DOHH2 (cell line): ENCODE measurements around the gene NCAPD2.
"Not testable (repeated sequence)": the region's sequence is repeated elsewhere in the genome, so short reads cannot be mapped to it uniquely, and the experiment has no call there.

Experiments
- H3F3A ChIP-seq: fragments of 200-600 bp; sonication (generic), shearing (Covaris generic); 2 replicates; pipeline ENCODE4 v1.6.0; 2016; ENCODE audit warnings: antibody characterized with exemption, mild to moderate bottlenecking; ENCODE audit not compliant: control insufficient read depth, insufficient read depth
- H3K27ac ChIP-seq: fragments of 200-600 bp; sonication (generic); 2 replicates; pipeline ENCODE4 v1.5.1; 2014; ENCODE audit warnings: low read depth, mild to moderate bottlenecking, low read length, moderate library complexity
- H3K27me3 ChIP-seq: fragments of 200-600 bp; sonication (generic); 2 replicates; pipeline ENCODE4 v1.6.1; 2014; ENCODE audit warnings: mild to moderate bottlenecking, low read length, mixed read lengths; ENCODE audit not compliant: control insufficient read depth
- H3K36me3 ChIP-seq: fragments of 200-600 bp; sonication (generic); 2 replicates; pipeline ENCODE4 v1.6.1; 2014; ENCODE audit warnings: mild to moderate bottlenecking, low read length, moderate library complexity, mixed read lengths; ENCODE audit not compliant: control insufficient read depth
- H3K4me1 ChIP-seq: fragments of 200-600 bp; sonication (generic); 2 replicates; pipeline ENCODE4 v1.6.1; 2014; ENCODE audit warnings: mild to moderate bottlenecking, low read length, mixed read lengths; ENCODE audit not compliant: control insufficient read depth
- H3K4me2 ChIP-seq: fragments of 200-600 bp; sonication (generic); 2 replicates; pipeline ENCODE4 v1.6.0; 2014; ENCODE audit warnings: mild to moderate bottlenecking, low read length, moderate library complexity
- H3K4me3 ChIP-seq: fragments of 200-600 bp; sonication (generic); 2 replicates; pipeline ENCODE4 v1.5.1; 2014; ENCODE audit warnings: mild to moderate bottlenecking, low read length, mixed read lengths
- H3K79me2 ChIP-seq: fragments of 200-600 bp; sonication (generic); 2 replicates; pipeline ENCODE4 v1.6.1; 2014; ENCODE audit warnings: mild to moderate bottlenecking, low read length, mixed read lengths; ENCODE audit not compliant: control insufficient read depth
- H3K9me2 ChIP-seq: fragments of 200-600 bp; sonication (generic); replicated peaks from 2 replicates; pipeline ENCODE4 v1.6.1; 2014; ENCODE audit warnings: mild to moderate bottlenecking, low read length, mixed read lengths; ENCODE audit not compliant: control insufficient read depth
- H3K9me3 ChIP-seq: fragments of 200-600 bp; sonication (generic); 2 replicates; pipeline ENCODE4 v1.6.1; 2014; ENCODE audit warnings: antibody characterized with exemption, low read length, mixed read lengths; ENCODE audit not compliant: control insufficient read depth, insufficient read depth
- H4K20me1 ChIP-seq: fragments of 200-600 bp; sonication (generic); 2 replicates; pipeline ENCODE4 v1.6.0; 2014; ENCODE audit warnings: low read depth, mild to moderate bottlenecking, antibody characterized with exemption, low read length, moderate library complexity; ENCODE audit not compliant: control insufficient read depth, insufficient read depth
- CTCF ChIP-seq: fragments of 200-600 bp; sonication (generic); IDR thresholded peaks from one replicate; pipeline ENCODE4 v1.5.1; 2014; ENCODE audit warnings: antibody characterized with exemption, mild to moderate bottlenecking, low read depth, low read length; ENCODE audit not compliant: poor library complexity, severe bottlenecking
- EZH2phosphoT487 ChIP-seq: fragments of 200-600 bp; sonication (generic); IDR thresholded peaks from 2 replicates; pipeline ENCODE4 v1.6.1; 2017; ENCODE audit warnings: borderline replicate concordance, mild to moderate bottlenecking, antibody characterized with exemption, low read length, moderate library complexity, mixed read lengths

NCAPD2 gene

GRCh38 chr12:6478416-6478815, 15.5 kb upstream of the NCAPD2 start:
- no peak overlapping the region for H3K4me2 ChIP-seq
- no peaks in the 10 kb centered on the region for H3K36me3 ChIP-seq
- H3K9me3 ChIP-seq: no peaks in the 10 kb centered on the region
- H3K9me2 ChIP-seq: no peaks in the 10 kb centered on the region
- TF ChIP-seq CTCF (no peak), EZH2phosphoT487 (no peak)
- H3K4me3 ChIP-seq: no peak overlapping the region
- no peaks in the 10 kb centered on the region for H4K20me1 ChIP-seq
- no peaks in the 10 kb centered on the region for H3F3A ChIP-seq
- H3K4me1 ChIP-seq: no peaks in the 10 kb centered on the region
- no peaks in the 10 kb centered on the region for H3K79me2 ChIP-seq
- no peaks in the 10 kb centered on the region for H3K27me3 ChIP-seq
- H3K27ac ChIP-seq: no peak overlapping the region

GRCh38 chr12:6488240-6488639, 5.7 kb upstream of the NCAPD2 start:
- Histone ChIP-seq H4K20me1 (no peaks in the 10 kb centered on the region), H3K9me3 (no peaks in the 10 kb centered on the region), H3K27ac (no peak overlapping the region), H3K4me1 (peaks cover 8% of the 10 kb centered on the region), H3F3A (peaks cover 10% of the 10 kb centered on the region), H3K36me3 (peaks cover 26% of the 10 kb centered on the region), H3K9me2 (no peaks in the 10 kb centered on the region), H3K4me2 (no peak overlapping the region), H3K79me2 (peaks cover 19% of the 10 kb centered on the region), H3K4me3 (no peak overlapping the region), H3K27me3 (no peaks in the 10 kb centered on the region)
- no peak for TF ChIP-seq CTCF
- TF ChIP-seq EZH2phosphoT487: no peak

GRCh38 chr12:6489449-6489848, 4.5 kb upstream of the NCAPD2 start:
- Histone ChIP-seq H3K4me2 (no peak overlapping the region), H3K36me3 (peaks cover 34% of the 10 kb centered on the region), H3K4me1 (peaks cover 8% of the 10 kb centered on the region), H3K9me3 (no peaks in the 10 kb centered on the region), H3F3A (peaks cover 13% of the 10 kb centered on the region), H3K27ac (no peak overlapping the region), H3K9me2 (no peaks in the 10 kb centered on the region), H3K27me3 (no peaks in the 10 kb centered on the region), H3K4me3 (no peak overlapping the region), H4K20me1 (no peaks in the 10 kb centered on the region), H3K79me2 (peaks cover 22% of the 10 kb centered on the region)
- TF ChIP-seq EZH2phosphoT487 (no peak), CTCF (no peak)

GRCh38 chr12:6490673-6491072, 3.2 kb upstream of the NCAPD2 start:
- not testable (repeated sequence) for H3K9me2 ChIP-seq, H3K27me3 ChIP-seq, H3K27ac ChIP-seq, H4K20me1 ChIP-seq, H3K4me3 ChIP-seq, H3K9me3 ChIP-seq, H3K4me2 ChIP-seq
- Histone ChIP-seq H3K36me3 (peaks cover 46% of the 10 kb centered on the region), H3K79me2 (peaks cover 34% of the 10 kb centered on the region), H3K4me1 (peaks cover 17% of the 10 kb centered on the region), H3F3A (peaks cover 16% of the 10 kb centered on the region)
